ENCODE results near the gene PTPRH.
"Not testable (repeated sequence)": the region's sequence is repeated elsewhere in the genome, so short reads cannot be mapped to it uniquely, and the experiment has no call there.

The PTPRH gene

GRCh38 chr19:55158423-55158822, 50.9 kb downstream of the PTPRH start:
- no peak for DNase-seq (ENCODE audit: low read depth)

GRCh38 chr19:55157064-55157908, 52.0 kb downstream of the PTPRH start, which contains the start of gene TNNI3:
Gene TNNI3 (minus strand): TSS chr19:55157732. CDS start chr19:55157589, 143 bp downstream.
- DNase-seq (ENCODE audit: low read depth) = no peak

- DNase-seq (ENCODE audit: low read depth) = peak; percentile 20
Observed at GRCh38 chr19:55156202-55157063, 52.9 kb downstream of the PTPRH start.

GRCh38 chr19:55155784-55156183, 53.5 kb downstream of the PTPRH start:
- DNase-seq (ENCODE audit: low read depth) = not testable (repeated sequence)

- no peak for DNase-seq (ENCODE audit: low read depth)
Observed at GRCh38 chr19:55153652-55154264, 55.5 kb downstream of the PTPRH start.

GRCh38 chr19:55152017-55152416, 57.3 kb downstream of the PTPRH start:
- no peak for DNase-seq (ENCODE audit: low read depth)

- DNase-seq (ENCODE audit: low read depth) = no peak
Observed at GRCh38 chr19:55149078-55150003, 60.0 kb downstream of the PTPRH start, which contains the start of gene TNNT1. Gene TNNT1 (minus strand): TSS chr19:55149206. CDS start chr19:55147157, 2,049 bp downstream.

- DNase-seq (ENCODE audit: low read depth) = no peak
Observed at GRCh38 chr19:55147545-55148251, 61.6 kb downstream of the PTPRH start.

- DNase-seq (ENCODE audit: low read depth) = no peak
Observed at GRCh38 chr19:55146705-55147273, 62.5 kb downstream of the PTPRH start.

GRCh38 chr19:55146078-55146704, 63.1 kb downstream of the PTPRH start:
- no peak for DNase-seq (ENCODE audit: low read depth)

GRCh38 chr19:55145232-55145631, 64.1 kb downstream of the PTPRH start:
- no peak for DNase-seq (ENCODE audit: low read depth)

- no peak for DNase-seq (ENCODE audit: low read depth)
Observed at GRCh38 chr19:55141696-55142095, 67.6 kb downstream of the PTPRH start.

- no peak for DNase-seq (ENCODE audit: low read depth)
Observed at GRCh38 chr19:55137915-55138314, 71.4 kb downstream of the PTPRH start.

GRCh38 chr19:55136399-55137102, 72.8 kb downstream of the PTPRH start:
- DNase-seq (ENCODE audit: low read depth) = no peak

- no peak for DNase-seq (ENCODE audit: low read depth)
Observed at GRCh38 chr19:55134736-55135135, 74.6 kb downstream of the PTPRH start.

- DNase-seq (ENCODE audit: low read depth) = no peak
Observed at GRCh38 chr19:55133639-55134444, 75.5 kb downstream of the PTPRH start.

GRCh38 chr19:55132453-55133129, 76.7 kb downstream of the PTPRH start:
- no peak for DNase-seq (ENCODE audit: low read depth)

- no peak for DNase-seq (ENCODE audit: low read depth)
Observed at GRCh38 chr19:55131421-55131820, 77.9 kb downstream of the PTPRH start.
